GM21423 (cell line): ENCODE measurements around the gene PLEKHM2.

ENCODE experiments used
- ATAC-seq: cut with Tn5 transposase; IDR thresholded peaks from one replicate; pipeline ENCODE4 v1.9.1; 2021; ENCODE audit warnings: mild to moderate bottlenecking, moderate library complexity; ENCODE audit not compliant: unreplicated experiment

The PLEKHM2 gene

GRCh38 chr1:15777909-15778707 is 94.0 kb downstream of the PLEKHM2 start:
- ATAC-seq = no peak
